HepG2 (cell line): ENCODE measurements around the gene VSNL1. TPM values are rescaled to one million over a fixed set of nuclear protein-coding genes. Genes with fewer than 3 reads are reported as not detected.

Source experiments
- ASH2L ChIP-seq: fragments of 300-600, 200-600 bp; sonication (generic); IDR thresholded peaks from 2 replicates; pipeline ENCODE4 v1.7.0; 2017; ENCODE audit warnings: low read depth, mild to moderate bottlenecking, moderate library complexity, mixed read lengths, low read length; ENCODE audit not compliant: insufficient read length
- BRF2 ChIP-seq: sonication (generic); formaldehyde crosslinking; IDR thresholded peaks from 2 replicates; pipeline ENCODE4 v1.8.1; 2022; ENCODE audit warnings: mild to moderate bottlenecking, missing genetic modification reagents
- E2F5 ChIP-seq: sonication (generic); formaldehyde crosslinking; conservative IDR thresholded peaks from 2 replicates; pipeline ENCODE4 v1.4.0; 2020; ENCODE audit warnings: missing genetic modification reagents
- GPN1 ChIP-seq: sonication (generic); formaldehyde crosslinking; IDR thresholded peaks from 2 replicates; pipeline ENCODE4 v1.5.1; 2020; ENCODE audit warnings: missing genetic modification reagents, borderline replicate concordance
- HNRNPH1 ChIP-seq: fragments of 200-400 bp; formaldehyde crosslinking; optimal IDR thresholded peaks from 2 replicates; pipeline ENCODE3; 2017; ENCODE audit warnings: mild to moderate bottlenecking, low read depth, low read length
- IRX3 ChIP-seq: sonication (generic); formaldehyde crosslinking; IDR thresholded peaks from 2 replicates; pipeline ENCODE4 v1.8.1; 2023; ENCODE audit warnings: mild to moderate bottlenecking, low read depth, missing genetic modification reagents, borderline replicate concordance
- KDM3A ChIP-seq: IDR thresholded peaks from 2 replicates; pipeline ENCODE4 v1.6.1; 2018; ENCODE audit warnings: low read depth, missing compliant biosample characterization
- NCOA5 ChIP-seq: sonication (generic); formaldehyde crosslinking; IDR thresholded peaks from 2 replicates; pipeline ENCODE4 v1.4.0; 2020; ENCODE audit warnings: missing genetic modification reagents
- NR3C1 ChIP-seq: sonication (generic); formaldehyde crosslinking; IDR thresholded peaks from 2 replicates; pipeline ENCODE4 v1.4.0; 2020; ENCODE audit warnings: missing genetic modification reagents
- REST ChIP-seq, 2 experiments: IDR thresholded peaks; 2 replicates each; pipeline ENCODE4 v1.6.1; 2011 to 2012; ENCODE audit warnings: low read length in 2 of 2, borderline replicate concordance in 1 of 2, low read depth in 1 of 2, mild to moderate bottlenecking in 1 of 2, moderate library complexity in 1 of 2
- ZBED4 ChIP-seq: sonication (generic); formaldehyde crosslinking; IDR thresholded peaks from 2 replicates; pipeline ENCODE4 v1.4.0; 2020; ENCODE audit warnings: missing genetic modification reagents, borderline replicate concordance
- ZBTB3 ChIP-seq: sonication (generic); formaldehyde crosslinking; IDR thresholded peaks from 2 replicates; pipeline ENCODE4 v1.4.0; 2020; ENCODE audit warnings: low read depth, mild to moderate bottlenecking, moderate library complexity, missing genetic modification reagents, borderline replicate concordance
- ZNF205 ChIP-seq: IDR thresholded peaks from 2 replicates; pipeline ENCODE4 v1.6.1; 2018; ENCODE audit warnings: missing biosample characterization, missing genetic modification reagents
- ZNF264 ChIP-seq: sonication (generic); formaldehyde crosslinking; IDR thresholded peaks from 2 replicates; pipeline ENCODE4 v1.4.0; 2020; ENCODE audit warnings: missing genetic modification reagents
- ZNF570 ChIP-seq: sonication (generic); formaldehyde crosslinking; IDR thresholded peaks from 2 replicates; pipeline ENCODE4 v1.4.0; 2020; ENCODE audit warnings: mild to moderate bottlenecking, missing genetic modification reagents, borderline replicate concordance
- ZSCAN5A ChIP-seq: sonication (generic); formaldehyde crosslinking; IDR thresholded peaks from 2 replicates; pipeline ENCODE4 v1.8.0; 2022; ENCODE audit warnings: mild to moderate bottlenecking, missing genetic modification reagents, borderline replicate concordance
- polyA plus RNA-seq, 8 experiments: library from polyadenylated mRNA; depleted of rRNA in 3 of 8; stranded (reverse) in 7 of 8; unstranded in 1 of 8; fragments of >200 nt; fragmentation: Illumina TruSeq in 4 of 8; extraction: Trizol in 4 of 8; gene quantifications; 2 replicates each; pipeline versions ENCODE4 v1.2.1 to v1.2.3, GENCODE V29; 2011 to 2016; ENCODE audit warnings: low read depth in 4 of 8, missing spikeins in 1 of 8, mixed read lengths in 1 of 8; ENCODE audit not compliant: insufficient read depth in 1 of 8
- total RNA-seq, 5 experiments: library from RNA; depleted of rRNA; stranded (reverse); fragments of >200 nt; fragmentation: Illumina TruSeq; extraction: Trizol; gene quantifications; 2 replicates each; pipeline ENCODE4 v1.2.3, GENCODE V29; 2016; ENCODE audit warnings: low read depth in 1 of 5

Gene VSNL1
- total and polyA plus RNA-seq, 2 of the 13 experiments (the other 11 are each of a cell fraction or from before 2014, with no cell fraction given) = 63.2 to 95.9 TPM

GRCh38 chr2:17540093-17540812, at the start of gene VSNL1 (continued):
- TF ChIP-seq ASH2L (peak; percentile 88), ZBED4 (peak; percentile 72; the same call in 1 of the 2 replicates), ZNF570 (CRISPR knock-in tag) (no peak), NCOA5 (CRISPR knock-in tag) (no peak), KDM3A (CRISPR knock-in tag) (peak; percentile 39), ZNF264 (CRISPR knock-in tag) (peak; percentile 75), BRF2 (CRISPR knock-in tag) (peak; percentile 96), ZSCAN5A (CRISPR knock-in tag) (peak; percentile 95), ZBTB3 (CRISPR knock-in tag) (no peak), ZNF205 (CRISPR knock-in tag) (no peak), NR3C1 (CRISPR knock-in tag) (no peak), IRX3 (CRISPR knock-in tag) (peak; percentile 91; the same call in 1 of the 2 replicates), HNRNPH1 (no peak), REST (IDR thresholded peaks at IDR 0.05; ENCODE audit: borderline replicate concordance in 1 of 2, low read depth in 1 of 2, low read length in 2 of 2) (peak in 1 of 2 experiments; percentile 73; a peak in 2 of 4 replicates), GPN1 (CRISPR knock-in tag) (no peak), E2F5 (CRISPR knock-in tag) (no peak)
